ENCODE data around the gene MYOZ2.

Gene MYOZ2

DNA sequence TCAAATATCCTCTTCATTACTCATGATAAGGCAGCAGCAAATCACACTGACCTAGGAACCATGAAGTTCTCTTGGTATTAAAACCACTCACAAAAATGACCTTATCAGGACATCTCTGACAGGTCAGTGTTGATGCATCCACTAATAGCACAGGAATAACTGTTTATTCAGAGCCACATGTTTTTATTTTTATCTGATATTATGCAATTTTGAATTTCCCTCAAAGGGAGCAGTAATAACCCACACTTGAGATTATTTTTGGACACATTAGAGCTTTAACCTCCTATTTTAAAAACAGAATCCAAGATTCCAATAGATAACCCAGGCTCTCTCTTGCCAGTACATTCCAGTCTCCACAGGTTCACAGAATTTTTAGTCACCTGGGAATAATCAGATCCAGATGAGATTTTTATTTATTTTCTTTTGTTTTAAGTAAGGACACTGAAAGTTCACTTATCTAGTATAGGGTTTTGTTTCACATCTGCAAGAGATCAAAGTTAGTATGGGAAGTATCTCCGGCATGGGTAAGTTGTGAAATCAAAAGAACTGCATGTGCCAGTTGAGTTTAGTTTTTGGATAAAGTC, 36.3 kb upstream of the MYOZ2 start:
- TF ChIP-seq, protein P1, sequence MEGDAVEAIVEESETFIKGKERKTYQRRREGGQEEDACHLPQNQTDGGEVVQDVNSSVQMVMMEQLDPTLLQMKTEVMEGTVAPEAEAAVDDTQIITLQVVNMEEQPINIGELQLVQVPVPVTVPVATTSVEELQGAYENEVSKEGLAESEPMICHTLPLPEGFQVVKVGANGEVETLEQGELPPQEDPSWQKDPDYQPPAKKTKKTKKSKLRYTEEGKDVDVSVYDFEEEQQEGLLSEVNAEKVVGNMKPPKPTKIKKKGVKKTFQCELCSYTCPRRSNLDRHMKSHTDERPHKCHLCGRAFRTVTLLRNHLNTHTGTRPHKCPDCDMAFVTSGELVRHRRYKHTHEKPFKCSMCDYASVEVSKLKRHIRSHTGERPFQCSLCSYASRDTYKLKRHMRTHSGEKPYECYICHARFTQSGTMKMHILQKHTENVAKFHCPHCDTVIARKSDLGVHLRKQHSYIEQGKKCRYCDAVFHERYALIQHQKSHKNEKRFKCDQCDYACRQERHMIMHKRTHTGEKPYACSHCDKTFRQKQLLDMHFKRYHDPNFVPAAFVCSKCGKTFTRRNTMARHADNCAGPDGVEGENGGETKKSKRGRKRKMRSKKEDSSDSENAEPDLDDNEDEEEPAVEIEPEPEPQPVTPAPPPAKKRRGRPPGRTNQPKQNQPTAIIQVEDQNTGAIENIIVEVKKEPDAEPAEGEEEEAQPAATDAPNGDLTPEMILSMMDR (conservative IDR thresholded peaks at IDR 0.05; ENCODE audit: low read length): no peak
- DNase-seq (ENCODE audit: low read depth): peak; percentile 84
- H3K4me3 ChIP-seq (ENCODE audit: low read length): no peak overlapping the region

DNA sequence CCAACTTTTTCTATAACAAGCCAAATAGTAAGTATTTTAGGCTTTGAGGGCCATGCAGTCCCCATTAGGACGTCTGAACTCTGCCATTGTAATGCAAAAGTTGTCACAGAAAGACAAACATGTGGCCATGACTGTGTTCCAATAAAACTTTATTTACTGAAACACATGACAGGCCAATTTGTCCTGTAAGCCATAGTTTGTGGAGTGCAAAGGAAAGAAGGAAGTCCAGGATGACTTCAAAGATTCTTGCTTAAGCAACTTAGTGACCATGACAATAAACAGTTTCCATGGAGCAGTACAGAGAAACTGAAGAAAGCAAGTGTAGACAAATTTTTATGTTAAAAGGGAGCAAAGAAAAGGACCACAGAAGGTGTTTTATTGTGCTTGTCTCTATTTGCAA, 35.0 kb upstream of the MYOZ2 start:
- peak; percentile 31 for DNase-seq (ENCODE audit: low read depth)
- no peak overlapping the region for H3K4me3 ChIP-seq (ENCODE audit: low read length)
- TF ChIP-seq, protein P1 (conservative IDR thresholded peaks at IDR 0.05; ENCODE audit: low read length): no peak

DNA sequence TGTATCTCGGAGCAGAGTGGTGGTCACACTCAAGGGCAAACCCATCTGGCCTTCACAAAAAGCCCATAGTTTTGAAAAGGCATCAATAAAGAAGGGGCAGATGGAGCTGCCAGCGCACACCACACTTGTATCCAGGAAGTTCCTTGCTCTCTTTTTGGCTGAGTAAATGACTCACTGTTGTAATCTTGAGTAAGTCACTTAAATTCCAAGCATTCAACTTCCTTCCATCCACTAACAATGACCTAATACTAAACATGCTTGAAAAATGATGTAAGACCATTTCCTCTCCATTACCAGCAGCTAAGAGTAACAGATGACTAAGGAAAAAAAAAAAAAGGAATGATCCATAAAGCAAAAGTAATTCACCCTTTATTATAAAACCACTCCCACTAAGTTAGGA, 32.4 kb upstream of the MYOZ2 start:
- TF ChIP-seq, protein P1 (conservative IDR thresholded peaks at IDR 0.05; ENCODE audit: low read length): no peak
- peak; percentile 99 for DNase-seq (ENCODE audit: low read depth)
- H3K4me3 ChIP-seq (ENCODE audit: low read length): no peak overlapping the region

DNA sequence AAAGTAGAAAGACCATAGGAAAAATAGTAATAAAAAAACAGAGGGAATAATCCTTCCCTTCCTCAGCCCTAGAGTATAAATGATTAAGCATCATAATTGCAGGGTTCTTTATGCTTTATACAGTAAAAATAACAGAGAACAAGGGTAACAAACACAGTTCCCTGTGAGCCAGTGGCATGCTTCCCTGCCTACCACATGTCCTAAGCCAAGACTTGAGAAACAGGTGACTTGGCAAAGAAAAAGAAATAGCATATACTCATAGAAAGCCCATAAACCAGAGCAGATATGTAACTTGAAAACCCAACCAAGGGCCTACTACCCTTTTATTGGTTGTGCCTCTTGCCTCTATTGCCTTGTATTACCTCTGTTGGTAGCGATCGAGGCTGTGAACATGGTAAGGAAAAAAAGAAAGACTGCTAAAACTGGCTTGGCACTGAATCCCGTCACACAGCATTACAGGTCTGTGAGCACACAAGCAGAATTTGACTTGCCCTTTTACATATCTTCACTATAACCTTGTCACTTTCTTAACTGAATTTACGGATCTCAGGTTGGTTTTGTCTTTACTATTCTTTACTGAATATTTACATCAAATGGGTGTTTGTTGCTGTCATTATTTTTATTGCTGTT, 30.9 kb upstream of the MYOZ2 start:
- DNase-seq (ENCODE audit: low read depth): no peak
- no peak overlapping the region for H3K4me3 ChIP-seq (ENCODE audit: low read length)
- TF ChIP-seq, protein P1 (conservative IDR thresholded peaks at IDR 0.05; ENCODE audit: low read length): no peak

DNA sequence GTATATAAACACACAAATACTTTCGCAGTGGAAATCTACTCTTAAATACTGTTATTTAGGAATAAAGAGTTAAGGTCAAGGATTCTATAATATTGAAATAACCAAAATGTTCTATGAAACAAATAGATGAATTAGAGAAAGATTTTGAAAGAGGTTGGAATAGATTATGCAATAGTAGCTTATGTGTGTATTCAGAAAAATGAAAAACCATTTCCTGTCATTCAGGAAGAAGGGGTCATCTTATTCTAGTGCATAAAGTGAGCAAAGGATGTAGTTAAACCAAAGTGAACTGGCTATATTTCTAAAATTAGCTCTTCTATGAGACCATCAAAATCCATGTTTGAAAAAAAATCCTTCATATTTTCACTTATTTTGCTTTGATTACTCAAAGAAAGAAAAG, 30.0 kb upstream of the MYOZ2 start:
- TF ChIP-seq, protein P1 (conservative IDR thresholded peaks at IDR 0.05; ENCODE audit: low read length): no peak

DNA sequence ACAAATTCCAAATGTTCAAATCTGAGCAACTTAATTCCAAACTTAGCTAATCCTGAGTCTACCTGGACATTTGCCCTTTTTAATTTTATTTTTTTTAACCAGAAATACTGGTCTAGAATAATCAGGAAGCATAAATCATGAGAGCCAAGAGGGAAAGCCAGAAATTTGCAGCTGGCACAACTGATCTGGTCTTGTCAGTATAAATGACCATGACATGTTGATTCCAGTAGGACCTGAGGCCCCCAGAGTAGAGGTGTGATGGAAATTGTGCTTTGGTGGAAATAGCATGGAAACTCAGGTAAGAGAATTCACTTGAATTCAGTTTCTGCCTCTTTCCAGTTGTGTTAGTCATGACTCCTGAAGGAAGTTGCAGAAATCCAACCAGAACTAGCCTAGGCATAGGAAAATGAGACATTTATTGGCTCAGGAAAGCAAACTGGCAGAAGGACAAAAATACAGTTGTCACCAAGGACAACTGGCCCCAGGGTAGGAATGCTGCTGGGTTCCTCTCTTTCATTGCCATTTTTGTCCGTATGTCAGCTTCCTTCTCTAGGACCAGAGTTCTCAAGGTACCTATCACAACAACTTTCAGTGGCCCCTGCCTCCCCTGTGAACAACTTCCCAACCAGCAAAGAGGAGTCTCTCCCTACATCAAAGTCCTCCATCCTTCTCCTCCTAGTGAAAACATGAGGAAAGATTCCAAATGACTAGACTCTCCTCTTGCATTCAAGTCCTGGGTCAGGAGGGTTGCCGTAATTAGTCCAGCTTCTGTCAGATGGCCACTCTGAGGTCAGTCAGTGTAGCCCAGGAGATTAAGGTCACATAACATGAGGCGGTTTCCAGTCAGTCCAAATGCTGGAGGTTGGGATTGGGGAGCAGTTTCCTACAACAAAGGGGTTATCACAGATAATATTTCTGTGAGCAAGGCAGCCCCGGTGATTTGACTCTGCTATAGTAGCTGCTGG, 29.3 kb upstream of the MYOZ2 start:
- no peak overlapping the region for H3K4me3 ChIP-seq (ENCODE audit: low read length)
- peak; percentile 19 for DNase-seq (ENCODE audit: low read depth)
- TF ChIP-seq, protein P1 (conservative IDR thresholded peaks at IDR 0.05; ENCODE audit: low read length): no peak

More for the DNA sequence above, 30.0 kb upstream of the MYOZ2 start:
- DNase-seq (ENCODE audit: low read depth): peak; percentile 26
- H3K4me3 ChIP-seq (ENCODE audit: low read length): no peak overlapping the region
